PC-3 (cell line): ENCODE results near the gene SCD. TPM values are rescaled to one million over a fixed set of nuclear protein-coding genes. Genes with fewer than 3 reads are reported as not detected.

Experiments
- ATAC-seq: fragments of 200-7000 bp; cut with Tn5 transposase; 2 replicates; pipeline ENCODE4 v1.9.1; 2020; ENCODE audit warnings: mild to moderate bottlenecking, moderate library complexity
- BruUV-seq: library from RNA; stranded (reverse); fragments of 400-500 nt; replicated peaks from 2 replicates; lab custom pipeline; 2021; lab: Mats Ljungman, UMichigan
- CTCF ChIA-PET: fragments of 300-600 bp; sonication (Branson Sonifier 250); formaldehyde crosslinking; loops from one replicate; lab custom pipeline; 2022; ENCODE audit warnings: antibody characterized with exemption; lab: Charles Lee
- POLR2A ChIA-PET: fragments of 300-600 bp; sonication (Branson Sonifier 250); formaldehyde crosslinking; loops from one replicate; lab custom pipeline; 2022; ENCODE audit warnings: antibody characterized with exemption; ENCODE audit not compliant: unreplicated experiment; lab: Charles Lee
- DNase-seq: peaks from one replicate; pipeline ENCODE4 v3.0.0-alpha.2; 2015
- H2AFZ ChIP-seq: fragments of 300-600 bp; sonication (generic); 2 replicates; pipeline ENCODE4 v1.6.0; 2016; ENCODE audit warnings: antibody characterized with exemption, low read length
- H3F3A ChIP-seq: fragments of 300-600 bp; sonication (generic); one replicate; pipeline ENCODE4 v1.6.0; 2017; ENCODE audit warnings: antibody characterized with exemption, low read length, control low read depth, mild to moderate bottlenecking; ENCODE audit not compliant: unreplicated experiment
- H3K27ac ChIP-seq: fragments of 300-600 bp; sonication (generic); 2 replicates; pipeline ENCODE4 v1.5.1; 2016; ENCODE audit warnings: mild to moderate bottlenecking, low read length
- H3K27me3 ChIP-seq: fragments of 300-600 bp; sonication (generic); 2 replicates; pipeline ENCODE4 v1.6.1; 2016; ENCODE audit warnings: low read length, mixed read lengths
- H3K36me3 ChIP-seq: fragments of 300-600 bp; sonication (generic); 2 replicates; pipeline ENCODE4 v1.6.1; 2016; ENCODE audit warnings: low read depth, mixed run types, low read length, mixed read lengths
- H3K4me1 ChIP-seq: fragments of 300-600 bp; sonication (generic); 2 replicates; pipeline ENCODE4 v1.5.1; 2016; ENCODE audit warnings: low read length; ENCODE audit not compliant: insufficient read depth
- H3K4me2 ChIP-seq: fragments of 300-600 bp; sonication (generic); 2 replicates; pipeline ENCODE4 v1.6.0; 2016; ENCODE audit warnings: low read length
- H3K4me3 ChIP-seq: fragments of 300-600 bp; sonication (generic); 2 replicates; pipeline ENCODE4 v1.5.1; 2016; ENCODE audit warnings: mild to moderate bottlenecking, low read length, mixed read lengths
- H3K79me2 ChIP-seq: fragments of 300-600 bp; sonication (generic); 2 replicates; pipeline ENCODE4 v1.6.1; 2017; ENCODE audit warnings: low read length, mixed read lengths
- H3K9ac ChIP-seq: fragments of 300-600 bp; sonication (generic); 2 replicates; pipeline ENCODE4 v1.6.0; 2016; ENCODE audit warnings: mild to moderate bottlenecking, low read length
- H3K9me2 ChIP-seq: fragments of 300-600 bp; sonication (generic); replicated peaks from 2 replicates; pipeline ENCODE4 v1.6.1; 2016; ENCODE audit warnings: mixed run types, low read length, mixed read lengths
- H3K9me3 ChIP-seq: fragments of 300-600 bp; sonication (generic); 2 replicates; pipeline ENCODE4 v1.6.1; 2016; ENCODE audit warnings: low read length, mixed read lengths
- H4K20me1 ChIP-seq: fragments of 300-600 bp; sonication (generic); 2 replicates; pipeline ENCODE4 v1.6.1; 2016; ENCODE audit warnings: low read length, mixed read lengths
- EZH2 ChIP-seq: fragments of 300-600 bp; sonication (generic); IDR thresholded peaks from one replicate; pipeline ENCODE4 v1.6.1; 2017; ENCODE audit warnings: antibody characterized with exemption, mild to moderate bottlenecking, low read length; ENCODE audit not compliant: unreplicated experiment
- EZH2phosphoT487 ChIP-seq: fragments of 300-600 bp; sonication (generic); IDR thresholded peaks from 2 replicates; pipeline ENCODE4 v1.6.1; 2018; ENCODE audit warnings: mild to moderate bottlenecking, antibody characterized with exemption, low read length, borderline replicate concordance
- intact Hi-C: fragments of 100-400 bp; cut with micrococcal nuclease; formaldehyde crosslinking; loops from 2 replicates; pipeline ENCODE4 v1.9.0; 2023
- total RNA-seq: library from RNA; depleted of rRNA; stranded (reverse); fragments of >200 nt; gene quantifications from 2 replicates; pipeline ENCODE4 v1.2.3, GENCODE V29; 2014
- TF ChIP-seq, protein P1 (sequence below): fragments of 300-600 bp; sonication (generic); conservative IDR thresholded peaks from 2 replicates; pipeline ENCODE4 v1.5.1; 2017; ENCODE audit warnings: antibody characterized with exemption, low read depth, mild to moderate bottlenecking, low read length

The SCD gene
- total RNA-seq, 1 experiment from 2014 or later = 121 TPM

DNA sequence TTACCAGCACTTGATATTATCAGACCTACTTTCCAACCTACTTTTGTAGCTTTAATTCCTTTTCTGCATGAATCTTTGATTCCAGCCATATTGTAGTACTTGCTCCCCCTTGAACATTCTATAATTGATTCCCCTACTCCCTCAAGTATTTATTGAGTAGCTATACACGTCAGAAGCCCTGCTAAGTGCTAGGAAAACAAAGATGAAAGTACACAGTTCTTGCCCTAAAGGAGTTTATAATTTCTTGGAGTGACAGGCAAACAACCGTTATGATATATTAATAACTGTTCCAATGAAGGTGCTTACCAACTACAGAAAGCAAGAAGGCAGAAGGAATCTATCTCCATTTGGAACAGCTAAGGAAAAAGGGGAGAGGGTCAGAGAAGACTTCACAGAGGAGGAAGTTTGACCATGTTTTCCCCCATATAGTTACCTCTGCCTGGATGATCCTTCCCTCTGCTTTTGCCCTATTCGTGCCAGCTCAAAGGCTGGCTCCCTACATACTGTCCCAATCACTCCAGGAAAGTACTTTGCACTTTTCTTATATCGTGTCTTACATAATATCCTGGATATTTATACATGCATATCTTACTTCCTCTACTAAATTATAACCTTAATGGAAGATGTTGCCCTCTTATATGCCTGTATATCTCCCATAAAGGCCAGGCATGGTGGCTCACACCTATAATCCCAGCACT lies 54.7 kb downstream of the SCD start:
- no peaks in the 10 kb centered on the region for H4K20me1 ChIP-seq
- POLR2A ChIA-PET = no interaction called here
- CTCF ChIA-PET = no interaction called here

DNA sequence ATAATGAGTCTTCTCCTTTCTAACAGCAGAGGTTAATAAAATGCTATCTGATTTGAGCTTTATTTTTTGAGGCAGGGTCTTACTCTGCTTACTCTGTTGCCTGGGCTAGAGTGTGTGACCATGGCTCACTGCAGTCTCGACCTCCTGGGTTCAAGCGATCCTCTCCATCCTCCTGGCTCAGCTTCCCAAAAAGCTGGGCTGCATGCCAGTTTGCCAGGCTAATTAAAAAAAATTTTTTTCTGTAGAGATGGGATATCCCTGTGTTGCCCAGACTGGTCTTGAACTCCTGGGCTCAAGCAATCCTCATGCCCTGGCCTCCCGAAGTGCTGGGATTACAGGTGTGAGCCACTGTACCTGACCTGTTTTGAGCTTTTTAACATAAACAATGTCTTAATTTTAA lies 56.7 kb downstream of the SCD start:
- no TSS peak for BruUV-seq
- TF ChIP-seq EZH2phosphoT487 = no peak
- TF ChIP-seq, protein P1, sequence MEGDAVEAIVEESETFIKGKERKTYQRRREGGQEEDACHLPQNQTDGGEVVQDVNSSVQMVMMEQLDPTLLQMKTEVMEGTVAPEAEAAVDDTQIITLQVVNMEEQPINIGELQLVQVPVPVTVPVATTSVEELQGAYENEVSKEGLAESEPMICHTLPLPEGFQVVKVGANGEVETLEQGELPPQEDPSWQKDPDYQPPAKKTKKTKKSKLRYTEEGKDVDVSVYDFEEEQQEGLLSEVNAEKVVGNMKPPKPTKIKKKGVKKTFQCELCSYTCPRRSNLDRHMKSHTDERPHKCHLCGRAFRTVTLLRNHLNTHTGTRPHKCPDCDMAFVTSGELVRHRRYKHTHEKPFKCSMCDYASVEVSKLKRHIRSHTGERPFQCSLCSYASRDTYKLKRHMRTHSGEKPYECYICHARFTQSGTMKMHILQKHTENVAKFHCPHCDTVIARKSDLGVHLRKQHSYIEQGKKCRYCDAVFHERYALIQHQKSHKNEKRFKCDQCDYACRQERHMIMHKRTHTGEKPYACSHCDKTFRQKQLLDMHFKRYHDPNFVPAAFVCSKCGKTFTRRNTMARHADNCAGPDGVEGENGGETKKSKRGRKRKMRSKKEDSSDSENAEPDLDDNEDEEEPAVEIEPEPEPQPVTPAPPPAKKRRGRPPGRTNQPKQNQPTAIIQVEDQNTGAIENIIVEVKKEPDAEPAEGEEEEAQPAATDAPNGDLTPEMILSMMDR = no peak
- no peak for TF ChIP-seq EZH2
- Histone ChIP-seq H3K27ac (no peak overlapping the region), H3K4me2 (no peak overlapping the region), H3F3A (no peaks in the 10 kb centered on the region), H3K9ac (no peak overlapping the region), H3K27me3 (no peaks in the 10 kb centered on the region), H3K4me3 (no peak overlapping the region), H2AFZ (no peak overlapping the region), H3K4me1 (no peaks in the 10 kb centered on the region), H4K20me1 (no peaks in the 10 kb centered on the region), H3K9me2 (no peaks in the 10 kb centered on the region), H3K9me3 (no peaks in the 10 kb centered on the region), H3K79me2 (no peaks in the 10 kb centered on the region), H3K36me3 (no peaks in the 10 kb centered on the region)
- intact Hi-C loops = no loop called here
- CTCF ChIA-PET = interaction anchor here (0.7 kb wide), 1 partner anchor 63 kb away, joined by 3 read pairs; no protein-coding TSS in a partner anchor
- no peak for ATAC-seq
- POLR2A ChIA-PET = no interaction called here
- no peak for DNase-seq

More for the DNA sequence above, 54.7 kb downstream of the SCD start:
- H3K27ac ChIP-seq = no peak overlapping the region
- no peaks in the 10 kb centered on the region for H3K4me1 ChIP-seq
- H3K79me2 ChIP-seq = no peaks in the 10 kb centered on the region
- no peak overlapping the region for H2AFZ ChIP-seq
- TF ChIP-seq, protein P1 = no peak
- TF ChIP-seq EZH2phosphoT487 = no peak
- no peak for TF ChIP-seq EZH2
- DNase-seq (no peak), ATAC-seq (no peak)
- no peak overlapping the region for H3K4me2 ChIP-seq
- no peak overlapping the region for H3K4me3 ChIP-seq
- intact Hi-C loops = no loop called here
- no peaks in the 10 kb centered on the region for H3F3A ChIP-seq
- no peaks in the 10 kb centered on the region for H3K9me2 ChIP-seq
- H3K9ac ChIP-seq = no peak overlapping the region
- no TSS peak for BruUV-seq
- H3K36me3 ChIP-seq = no peaks in the 10 kb centered on the region
- H3K27me3 ChIP-seq = no peaks in the 10 kb centered on the region
- no peaks in the 10 kb centered on the region for H3K9me3 ChIP-seq

DNA sequence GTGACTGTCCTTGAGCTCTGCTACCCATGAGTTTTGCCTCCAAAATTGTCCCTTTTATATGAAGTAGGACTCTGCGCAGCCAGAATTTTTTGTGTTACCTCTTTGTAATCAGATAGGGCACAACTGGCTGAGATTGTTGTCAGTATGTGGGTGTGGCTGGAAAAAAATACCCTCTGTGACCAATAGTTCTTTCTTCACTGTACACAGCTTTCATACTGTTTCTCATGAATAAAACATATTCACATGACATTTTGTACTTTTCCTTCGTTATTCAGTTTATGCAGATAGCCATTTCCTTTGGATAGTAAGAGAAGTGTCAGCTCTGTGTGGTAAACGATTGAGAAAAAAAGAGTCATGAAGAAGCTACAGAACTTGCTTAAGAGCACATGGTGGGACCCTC lies 66.1 kb downstream of the SCD start:
- no peaks in the 10 kb centered on the region for H4K20me1 ChIP-seq
- H3F3A ChIP-seq = no peaks in the 10 kb centered on the region
- H3K4me1 ChIP-seq = no peaks in the 10 kb centered on the region
- H3K4me3 ChIP-seq = no peak overlapping the region
- TF ChIP-seq EZH2phosphoT487 (no peak), EZH2 (no peak)
- TF ChIP-seq, protein P1 = no peak
- H3K4me2 ChIP-seq = no peak overlapping the region
- H3K9me2 ChIP-seq = no peaks in the 10 kb centered on the region
- H3K27ac ChIP-seq = no peak overlapping the region
- H3K9me3 ChIP-seq = no peaks in the 10 kb centered on the region
- H2AFZ ChIP-seq = no peak overlapping the region
- DNase-seq (no peak), ATAC-seq (no peak)
- H3K36me3 ChIP-seq = no peaks in the 10 kb centered on the region
- intact Hi-C loops = no loop called here
- no peak overlapping the region for H3K9ac ChIP-seq
- POLR2A ChIA-PET = no interaction called here
- H3K79me2 ChIP-seq = no peaks in the 10 kb centered on the region
- H3K27me3 ChIP-seq = no peaks in the 10 kb centered on the region
- CTCF ChIA-PET = no interaction called here
- no TSS peak for BruUV-seq
